Measurements from ENCODE around the gene MOV10L1. TPM values are rescaled to one million over a fixed set of nuclear protein-coding genes. Genes with fewer than 3 reads are reported as not detected.

The MOV10L1 gene
- total and polyA plus RNA-seq, 2 experiments from 2014 or later, result 0.73 to 1.8 TPM

- H3K4me1 Mint-ChIP-seq, result peaks cover 17% of the 10 kb centered on the region
- no peak overlapping the region for H3K27ac Mint-ChIP-seq
- 0 out of 2 replicates have a peak, but pooled peaks cover 4% of the 10 kb centered on the region for H3K27me3 ChIP-seq (ENCODE audit: insufficient read depth)
- peaks cover 16% of the 10 kb centered on the region; the same call in 1 of the 2 replicates for H4K20me1 ChIP-seq (replicated peaks; ENCODE audit: insufficient read depth)
- no peaks in the 10 kb centered on the region for H3K9me2 ChIP-seq (ENCODE audit: insufficient read depth)
- no peaks in the 10 kb centered on the region for H3K36me3 ChIP-seq (ENCODE audit: insufficient read depth)
- peaks cover 15% of the 10 kb centered on the region for H3K27me3 Mint-ChIP-seq (ENCODE audit: insufficient read depth, low read depth, poor library complexity)
- H2AFZ ChIP-seq, result no peak overlapping the region
- H3K79me2 ChIP-seq (replicated peaks; ENCODE audit: insufficient read depth), result peaks cover 44% of the 10 kb centered on the region
- no peak for TF ChIP-seq ZNF114 (CRISPR knock-in tag; IDR thresholded peaks at IDR 0.05)
- no peak for TF ChIP-seq NANOG (IDR thresholded peaks at IDR 0.05; ENCODE audit: borderline replicate concordance)
- no peak for TF ChIP-seq ZNF331 (CRISPR knock-in tag; IDR thresholded peaks at IDR 0.05; ENCODE audit: low read depth)
- TF ChIP-seq, protein P1, sequence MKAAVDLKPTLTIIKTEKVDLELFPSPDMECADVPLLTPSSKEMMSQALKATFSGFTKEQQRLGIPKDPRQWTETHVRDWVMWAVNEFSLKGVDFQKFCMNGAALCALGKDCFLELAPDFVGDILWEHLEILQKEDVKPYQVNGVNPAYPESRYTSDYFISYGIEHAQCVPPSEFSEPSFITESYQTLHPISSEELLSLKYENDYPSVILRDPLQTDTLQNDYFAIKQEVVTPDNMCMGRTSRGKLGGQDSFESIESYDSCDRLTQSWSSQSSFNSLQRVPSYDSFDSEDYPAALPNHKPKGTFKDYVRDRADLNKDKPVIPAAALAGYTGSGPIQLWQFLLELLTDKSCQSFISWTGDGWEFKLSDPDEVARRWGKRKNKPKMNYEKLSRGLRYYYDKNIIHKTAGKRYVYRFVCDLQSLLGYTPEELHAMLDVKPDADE (IDR thresholded peaks at IDR 0.05), result no peak
- TF ChIP-seq JUNB (IDR thresholded peaks at IDR 0.05; ENCODE audit: unreplicated experiment), result no peak
- no peak for TF ChIP-seq REST (IDR thresholded peaks at IDR 0.05; ENCODE audit: unreplicated experiment)
- TF ChIP-seq CREB1 (CRISPR knock-in tag; IDR thresholded peaks at IDR 0.05; ENCODE audit: low read depth), result no peak
- no peak for TF ChIP-seq STAT1 (IDR thresholded peaks at IDR 0.05; ENCODE audit: unreplicated experiment)
- TF ChIP-seq, protein P2, sequence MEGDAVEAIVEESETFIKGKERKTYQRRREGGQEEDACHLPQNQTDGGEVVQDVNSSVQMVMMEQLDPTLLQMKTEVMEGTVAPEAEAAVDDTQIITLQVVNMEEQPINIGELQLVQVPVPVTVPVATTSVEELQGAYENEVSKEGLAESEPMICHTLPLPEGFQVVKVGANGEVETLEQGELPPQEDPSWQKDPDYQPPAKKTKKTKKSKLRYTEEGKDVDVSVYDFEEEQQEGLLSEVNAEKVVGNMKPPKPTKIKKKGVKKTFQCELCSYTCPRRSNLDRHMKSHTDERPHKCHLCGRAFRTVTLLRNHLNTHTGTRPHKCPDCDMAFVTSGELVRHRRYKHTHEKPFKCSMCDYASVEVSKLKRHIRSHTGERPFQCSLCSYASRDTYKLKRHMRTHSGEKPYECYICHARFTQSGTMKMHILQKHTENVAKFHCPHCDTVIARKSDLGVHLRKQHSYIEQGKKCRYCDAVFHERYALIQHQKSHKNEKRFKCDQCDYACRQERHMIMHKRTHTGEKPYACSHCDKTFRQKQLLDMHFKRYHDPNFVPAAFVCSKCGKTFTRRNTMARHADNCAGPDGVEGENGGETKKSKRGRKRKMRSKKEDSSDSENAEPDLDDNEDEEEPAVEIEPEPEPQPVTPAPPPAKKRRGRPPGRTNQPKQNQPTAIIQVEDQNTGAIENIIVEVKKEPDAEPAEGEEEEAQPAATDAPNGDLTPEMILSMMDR (conservative IDR thresholded peaks at IDR 0.05; ENCODE audit: low read depth in 2 of 2), result no peak
- TF ChIP-seq EZH2phosphoT487 (IDR thresholded peaks at IDR 0.05; ENCODE audit: unreplicated experiment), result no peak
- no peak for TF ChIP-seq POLR2AphosphoS5 (IDR thresholded peaks at IDR 0.05; ENCODE audit: low read depth)
- TF ChIP-seq ZNF462 (CRISPR knock-in tag; IDR thresholded peaks at IDR 0.05), result no peak
- TF ChIP-seq EZH2 (IDR thresholded peaks at IDR 0.05; ENCODE audit: low read depth, unreplicated experiment), result no peak
- H3K36me3 Mint-ChIP-seq (ENCODE audit: low read depth), result peaks cover 4% of the 10 kb centered on the region; the same call in 1 of the 3 replicates
- 0 out of 2 replicates have a peak, but pooled peaks cover 2% of the 10 kb centered on the region for H3F3A ChIP-seq (replicated peaks; ENCODE audit: low read depth)
- no peak overlapping the region for H3K4me3 ChIP-seq
- DNase-seq (ENCODE audit: low spot score) (no peak), ATAC-seq (no peak)
- H3K9me3 Mint-ChIP-seq, result no peaks in the 10 kb centered on the region
- H3K4me1 ChIP-seq (ENCODE audit: insufficient read depth), result peaks cover 10% of the 10 kb centered on the region
- H3K27ac ChIP-seq (ENCODE audit: low read depth), result no peak overlapping the region
- no peak overlapping the region for H3K4me3 Mint-ChIP-seq
- no peak overlapping the region for H3K4me2 ChIP-seq
Measured at GRCh38 chr22:50189184-50189848, 99.5 kb downstream of the MOV10L1 start.

Data from GM23338 (cell line).